GM23338 (cell line): ENCODE results near the gene SSTR3. TPM values are rescaled to one million over a fixed set of nuclear protein-coding genes. Genes with fewer than 3 reads are reported as not detected.

Experiments used
- ATAC-seq: fragments of 200-7000 bp; cut with Tn5 transposase; 3 replicates; pipeline ENCODE4 v1.9.1; 2020
- DNase-seq: peaks from one replicate; pipeline ENCODE4 v3.0.0-alpha.2; 2015; ENCODE audit warnings: low spot score
- H2AFZ ChIP-seq: fragments of 200-600 bp; sonication (generic); 2 replicates; pipeline ENCODE4 v1.8.0; 2016; ENCODE audit warnings: antibody characterized with exemption, mild to moderate bottlenecking, moderate library complexity
- H3F3A ChIP-seq: fragments of 200-600 bp; sonication (generic); replicated peaks from 2 replicates; pipeline ENCODE4 v1.8.0; 2017; ENCODE audit warnings: antibody characterized with exemption, mixed run types, low read depth
- H3K27ac ChIP-seq: fragments of 200-600 bp; sonication (generic); 2 replicates; pipeline ENCODE4 v1.6.1; 2016; ENCODE audit warnings: low read depth
- H3K27me3 ChIP-seq: fragments of 200-600 bp; sonication (generic); 2 replicates; pipeline ENCODE4 v1.8.0; 2016; ENCODE audit warnings: mild to moderate bottlenecking, mixed run types, moderate library complexity; ENCODE audit not compliant: insufficient read depth
- H3K36me3 ChIP-seq: fragments of 200-600 bp; sonication (generic); 2 replicates; pipeline ENCODE4 v1.8.0; 2016; ENCODE audit warnings: mild to moderate bottlenecking; ENCODE audit not compliant: insufficient read depth
- H3K4me1 ChIP-seq: fragments of 200-600 bp; sonication (generic); 2 replicates; pipeline ENCODE4 v1.8.0; 2016; ENCODE audit warnings: mild to moderate bottlenecking, moderate library complexity; ENCODE audit not compliant: insufficient read depth
- H3K4me2 ChIP-seq: fragments of 200-600 bp; sonication (generic); 2 replicates; pipeline ENCODE4 v1.7.1; 2017; ENCODE audit warnings: mixed run types
- H3K4me3 ChIP-seq: fragments of 200-600 bp; sonication (generic); 2 replicates; pipeline ENCODE4 v1.6.1; 2016; ENCODE audit warnings: mixed run types
- H3K79me2 ChIP-seq: fragments of 200-600 bp; sonication (generic); replicated peaks from 2 replicates; pipeline ENCODE4 v1.8.0; 2017; ENCODE audit warnings: mild to moderate bottlenecking; ENCODE audit not compliant: insufficient read depth
- H3K9me2 ChIP-seq: fragments of 200-600 bp; sonication (generic); 2 replicates; pipeline ENCODE4 v1.8.0; 2017; ENCODE audit not compliant: insufficient read depth
- H4K20me1 ChIP-seq: fragments of 200-600 bp; sonication (generic); replicated peaks from 2 replicates; pipeline ENCODE4 v1.8.0; 2017; ENCODE audit warnings: mild to moderate bottlenecking; ENCODE audit not compliant: insufficient read depth
- H3K27ac Mint-ChIP-seq: 2 replicates; pipeline ENCODE4 v1.8.0; 2020; ENCODE audit warnings: inconsistent platforms, mild to moderate bottlenecking, moderate library complexity, mixed read lengths
- H3K27me3 Mint-ChIP-seq: 3 replicates; pipeline ENCODE4 v1.8.0; 2022; ENCODE audit warnings: low read depth, mild to moderate bottlenecking, moderate library complexity, mixed read lengths, inconsistent platforms; ENCODE audit not compliant: insufficient read depth, poor library complexity
- H3K36me3 Mint-ChIP-seq: 3 replicates; pipeline ENCODE4 v1.8.0; 2021; ENCODE audit warnings: low read depth, mild to moderate bottlenecking, inconsistent platforms, moderate library complexity, mixed read lengths
- H3K4me1 Mint-ChIP-seq: 3 replicates; pipeline ENCODE4 v1.8.0; 2020; ENCODE audit warnings: mild to moderate bottlenecking, inconsistent platforms, mixed read lengths
- H3K4me3 Mint-ChIP-seq: 3 replicates; pipeline ENCODE4 v1.8.0; 2021; ENCODE audit warnings: moderate library complexity, mild to moderate bottlenecking, inconsistent platforms, mixed read lengths
- H3K9me3 Mint-ChIP-seq: 3 replicates; pipeline ENCODE4 v1.8.0; 2020; ENCODE audit warnings: moderate library complexity, mild to moderate bottlenecking, inconsistent platforms, mixed read lengths
- CREB1 ChIP-seq: fragments of 250-450 bp; sonication (Bioruptor Pico); IDR thresholded peaks from 2 replicates; pipeline ENCODE4 v1.5.0; 2020; ENCODE audit warnings: low read depth, mild to moderate bottlenecking, moderate library complexity
- CTCF ChIP-seq, 2 experiments: fragments of 200-600 bp in 1 of 2; sonication (generic) in 1 of 2; conservative IDR thresholded peaks; 2 replicates each; pipeline versions ENCODE4 v1.5.1 to v1.6.1; 2016 to 2017; ENCODE audit warnings: antibody characterized with exemption in 2 of 2, low read depth in 2 of 2, mild to moderate bottlenecking in 2 of 2, moderate library complexity in 1 of 2
- ETS1 ChIP-seq: IDR thresholded peaks from 2 replicates; pipeline ENCODE4 v1.6.1; 2016; ENCODE audit warnings: antibody characterized with exemption
- EZH2phosphoT487 ChIP-seq: fragments of 200-600 bp; sonication (generic); IDR thresholded peaks from one replicate; pipeline ENCODE4 v1.8.1; 2018; ENCODE audit warnings: antibody characterized with exemption; ENCODE audit not compliant: unreplicated experiment
- JUNB ChIP-seq: IDR thresholded peaks from one replicate; pipeline ENCODE4 v1.6.1; 2016; ENCODE audit warnings: antibody characterized with exemption; ENCODE audit not compliant: unreplicated experiment
- NANOG ChIP-seq: IDR thresholded peaks from 2 replicates; pipeline ENCODE4 v1.6.1; 2016; ENCODE audit warnings: antibody characterized with exemption, borderline replicate concordance
- POLR2AphosphoS5 ChIP-seq: IDR thresholded peaks from 2 replicates; pipeline ENCODE4 v1.6.1; 2016; ENCODE audit warnings: antibody characterized with exemption, low read depth
- REST ChIP-seq: IDR thresholded peaks from one replicate; pipeline ENCODE4 v1.6.1; 2018; ENCODE audit warnings: antibody characterized with exemption; ENCODE audit not compliant: unreplicated experiment
- ZNF114 ChIP-seq: fragments of 250-450 bp; sonication (Bioruptor Pico); IDR thresholded peaks from 2 replicates; pipeline ENCODE4 v1.5.0; 2020; ENCODE audit warnings: mild to moderate bottlenecking, moderate library complexity
- ZNF331 ChIP-seq: fragments of 250-450 bp; sonication (Bioruptor Pico); IDR thresholded peaks from 2 replicates; pipeline ENCODE4 v1.5.0; 2020; ENCODE audit warnings: low read depth, mild to moderate bottlenecking, moderate library complexity
- ZNF462 ChIP-seq: fragments of 250-450 bp; sonication (Bioruptor Pico); IDR thresholded peaks from 2 replicates; pipeline ENCODE4 v1.5.0; 2020; ENCODE audit warnings: mild to moderate bottlenecking, moderate library complexity
- polyA plus RNA-seq: library from polyadenylated mRNA; unstranded; fragments of >200 nt; fragmentation: Nextera tagmentation; extraction: Ambion mirVana; gene quantifications from 2 replicates; pipeline ENCODE4 v1.2.1, GENCODE V29; 2016
- total RNA-seq: library from RNA; depleted of rRNA; stranded (reverse); fragments of >200 nt; shearing (Covaris generic); gene quantifications from 2 replicates; pipeline ENCODE4 v1.2.3, GENCODE V29; 2014

Gene SSTR3
- total and polyA plus RNA-seq, 2 experiments from 2014 or later = 0.66 TPM; not detected in 1

GRCh38 chr22:37167176-37167980, 44.9 kb downstream of the SSTR3 start:
- H3K79me2 ChIP-seq = no peaks in the 10 kb centered on the region
- DNase-seq (no peak), ATAC-seq (no peak)
- H3K4me1 ChIP-seq = peaks cover 7% of the 10 kb centered on the region
- H3K36me3 ChIP-seq = no peaks in the 10 kb centered on the region
- no peak overlapping the region for H2AFZ ChIP-seq
- no peak overlapping the region for H3K4me2 ChIP-seq
- Mint-ChIP-seq H3K36me3 (no peaks in the 10 kb centered on the region), H3K27me3 (peaks cover 13% of the 10 kb centered on the region), H3K4me1 (peaks cover 24% of the 10 kb centered on the region), H3K4me3 (no peak overlapping the region), H3K27ac (no peak overlapping the region), H3K9me3 (no peaks in the 10 kb centered on the region)
- H3K4me3 ChIP-seq = no peak overlapping the region
- H3F3A ChIP-seq = no peaks in the 10 kb centered on the region
- H3K9me2 ChIP-seq = no peaks in the 10 kb centered on the region
- no peaks in the 10 kb centered on the region for H3K27me3 ChIP-seq
- TF ChIP-seq ZNF114 (CRISPR knock-in tag) (no peak), ETS1 (no peak), CTCF (conservative IDR thresholded peaks at IDR 0.05; ENCODE audit: low read depth in 2 of 2) (no peak), CREB1 (CRISPR knock-in tag) (no peak), JUNB (no peak), ZNF462 (CRISPR knock-in tag) (no peak), ZNF331 (CRISPR knock-in tag) (no peak), EZH2phosphoT487 (no peak), NANOG (no peak), POLR2AphosphoS5 (no peak), REST (no peak)
- no peaks in the 10 kb centered on the region for H4K20me1 ChIP-seq
- no peak overlapping the region for H3K27ac ChIP-seq
